K562 treated with DMSO at 1 percent for 12 hours (cell line): ENCODE data around the gene NFE2L1. TPM values are rescaled to one million over a fixed set of nuclear protein-coding genes. Genes with fewer than 3 reads are reported as not detected.

Experiments used
- total RNA-seq: library from RNA; unstranded; fragments of 300-600 nt; gene quantifications from 2 replicates; pipeline ENCODE4 v1.2.3, GENCODE V29; 2022; ENCODE audit not compliant: insufficient read depth

Gene NFE2L1, protein sequence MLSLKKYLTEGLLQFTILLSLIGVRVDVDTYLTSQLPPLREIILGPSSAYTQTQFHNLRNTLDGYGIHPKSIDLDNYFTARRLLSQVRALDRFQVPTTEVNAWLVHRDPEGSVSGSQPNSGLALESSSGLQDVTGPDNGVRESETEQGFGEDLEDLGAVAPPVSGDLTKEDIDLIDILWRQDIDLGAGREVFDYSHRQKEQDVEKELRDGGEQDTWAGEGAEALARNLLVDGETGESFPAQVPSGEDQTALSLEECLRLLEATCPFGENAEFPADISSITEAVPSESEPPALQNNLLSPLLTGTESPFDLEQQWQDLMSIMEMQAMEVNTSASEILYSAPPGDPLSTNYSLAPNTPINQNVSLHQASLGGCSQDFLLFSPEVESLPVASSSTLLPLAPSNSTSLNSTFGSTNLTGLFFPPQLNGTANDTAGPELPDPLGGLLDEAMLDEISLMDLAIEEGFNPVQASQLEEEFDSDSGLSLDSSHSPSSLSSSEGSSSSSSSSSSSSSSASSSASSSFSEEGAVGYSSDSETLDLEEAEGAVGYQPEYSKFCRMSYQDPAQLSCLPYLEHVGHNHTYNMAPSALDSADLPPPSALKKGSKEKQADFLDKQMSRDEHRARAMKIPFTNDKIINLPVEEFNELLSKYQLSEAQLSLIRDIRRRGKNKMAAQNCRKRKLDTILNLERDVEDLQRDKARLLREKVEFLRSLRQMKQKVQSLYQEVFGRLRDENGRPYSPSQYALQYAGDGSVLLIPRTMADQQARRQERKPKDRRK
- total RNA-seq: 56.2 and 170 TPM in 2 replicates

DNA sequence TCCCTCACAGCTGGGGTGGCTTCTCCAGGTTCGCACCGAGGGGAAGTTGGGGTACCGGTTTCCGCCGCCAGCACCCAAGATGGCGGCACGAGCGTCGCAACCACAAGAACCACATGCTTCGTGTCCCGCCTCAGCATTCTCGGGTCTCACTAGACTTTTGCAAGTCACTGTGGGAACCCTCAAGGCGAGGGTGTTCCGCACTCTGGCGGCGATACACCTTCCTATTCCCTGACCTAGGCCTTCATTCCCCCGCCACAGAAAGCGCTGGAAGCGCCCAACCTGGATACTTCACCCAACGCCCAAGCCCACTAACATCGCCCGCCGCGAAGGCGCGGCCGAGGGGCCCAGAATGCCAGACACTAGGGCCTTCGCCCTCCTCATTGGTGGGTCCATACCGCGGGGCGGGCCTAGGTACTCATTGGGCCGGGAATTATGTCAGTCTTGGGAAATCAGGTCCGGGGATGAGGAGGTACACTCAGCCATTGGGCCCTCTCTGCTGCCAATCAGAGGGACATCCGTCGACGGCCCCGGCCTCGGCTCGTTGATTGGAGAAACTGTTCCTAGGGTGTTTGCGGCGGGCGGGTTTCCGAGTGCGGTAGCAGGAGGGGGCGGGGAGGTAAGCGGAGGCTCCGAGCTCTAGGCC, at the start of gene NFE2L1:
Gene NFE2L1 (plus strand): TSS at position 619 of the 643 bp plus-strand sequence. CDS start 2,760 bp downstream, outside the sequence.

DNA sequence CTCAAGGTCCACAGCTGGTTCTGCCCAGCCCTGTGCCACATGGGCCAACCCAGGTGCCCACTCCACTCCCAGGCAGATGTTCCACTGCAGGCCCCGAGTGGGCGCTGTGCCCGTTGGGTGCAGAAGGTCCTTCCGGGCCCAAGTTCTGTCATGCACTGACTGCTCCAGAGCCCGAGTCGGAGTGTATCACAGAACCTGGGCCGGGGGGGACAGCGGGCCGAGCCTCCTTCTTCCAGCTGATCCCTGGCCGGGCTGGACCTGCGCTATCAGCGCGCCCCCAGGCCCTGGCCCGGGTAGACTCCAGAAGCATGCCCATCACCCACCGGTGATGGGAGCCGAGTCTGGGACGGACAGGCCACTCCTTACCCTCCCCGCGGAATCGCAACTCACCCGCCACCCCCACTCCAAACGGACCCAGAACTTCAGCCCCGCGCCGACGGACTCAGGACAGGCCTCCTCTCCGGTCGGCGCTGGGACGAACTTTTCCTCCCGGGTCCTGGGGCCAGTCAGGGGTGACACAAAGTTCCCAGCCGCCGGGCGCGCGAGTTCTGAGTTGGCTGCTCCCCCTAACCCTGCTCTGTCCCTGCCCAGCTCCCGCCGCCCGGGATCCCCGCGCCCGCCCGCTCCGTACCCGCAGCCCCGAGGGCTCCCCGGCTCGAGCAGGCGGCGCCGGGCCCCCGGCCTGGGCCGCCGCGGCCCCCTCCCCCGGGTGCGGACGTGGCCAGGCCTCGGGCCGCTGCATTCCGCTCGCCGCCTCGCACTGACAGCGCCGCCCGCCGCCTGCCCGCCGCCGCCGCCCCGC, 10.9 kb upstream of the NFE2L1 start, which contains the start of gene COPZ2:
Gene COPZ2 (minus strand): TSS at position 762 of the 802 bp plus-strand sequence. CDS start 20 bp downstream, at position 742.

DNA sequence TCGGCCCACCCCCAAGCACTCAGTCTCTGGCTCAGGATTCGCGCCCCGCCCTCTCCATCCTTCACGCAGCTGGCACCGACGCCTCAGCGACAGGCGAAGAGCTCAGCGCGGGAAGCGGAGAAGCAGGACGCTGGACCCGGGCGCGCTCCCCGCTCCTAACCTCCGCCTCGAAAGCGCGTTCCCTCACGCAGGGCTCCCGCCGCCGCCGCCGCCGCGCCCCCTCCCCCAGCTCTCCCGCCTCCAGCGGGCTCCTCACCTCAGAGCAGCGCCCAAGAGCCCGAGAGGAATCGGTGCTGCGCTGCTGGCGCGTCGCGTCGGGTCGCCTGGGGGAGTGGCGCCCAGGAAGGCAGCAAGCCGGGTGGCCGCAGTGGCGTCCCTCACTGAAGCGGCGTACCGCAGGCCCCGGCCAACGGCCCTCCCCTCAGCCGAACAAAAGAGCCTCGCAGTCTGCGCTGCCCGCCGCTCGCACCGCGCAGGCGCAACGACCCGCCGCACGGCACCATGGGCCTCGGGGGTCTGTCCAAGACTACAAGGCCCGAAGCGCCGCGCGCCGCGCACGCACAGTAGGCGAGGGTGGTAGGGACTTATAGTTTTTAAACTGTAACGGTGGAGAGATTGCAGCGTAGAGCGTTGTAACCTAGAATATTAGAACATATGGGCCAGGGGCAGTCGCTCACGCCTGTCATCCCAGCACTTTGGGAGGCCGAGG, 53.0 kb downstream of the NFE2L1 start, which contains the start of gene CBX1:
Gene CBX1 (minus strand): TSS at position 467 of the 709 bp plus-strand sequence. CDS start 24,474 bp downstream, outside the sequence.

DNA sequence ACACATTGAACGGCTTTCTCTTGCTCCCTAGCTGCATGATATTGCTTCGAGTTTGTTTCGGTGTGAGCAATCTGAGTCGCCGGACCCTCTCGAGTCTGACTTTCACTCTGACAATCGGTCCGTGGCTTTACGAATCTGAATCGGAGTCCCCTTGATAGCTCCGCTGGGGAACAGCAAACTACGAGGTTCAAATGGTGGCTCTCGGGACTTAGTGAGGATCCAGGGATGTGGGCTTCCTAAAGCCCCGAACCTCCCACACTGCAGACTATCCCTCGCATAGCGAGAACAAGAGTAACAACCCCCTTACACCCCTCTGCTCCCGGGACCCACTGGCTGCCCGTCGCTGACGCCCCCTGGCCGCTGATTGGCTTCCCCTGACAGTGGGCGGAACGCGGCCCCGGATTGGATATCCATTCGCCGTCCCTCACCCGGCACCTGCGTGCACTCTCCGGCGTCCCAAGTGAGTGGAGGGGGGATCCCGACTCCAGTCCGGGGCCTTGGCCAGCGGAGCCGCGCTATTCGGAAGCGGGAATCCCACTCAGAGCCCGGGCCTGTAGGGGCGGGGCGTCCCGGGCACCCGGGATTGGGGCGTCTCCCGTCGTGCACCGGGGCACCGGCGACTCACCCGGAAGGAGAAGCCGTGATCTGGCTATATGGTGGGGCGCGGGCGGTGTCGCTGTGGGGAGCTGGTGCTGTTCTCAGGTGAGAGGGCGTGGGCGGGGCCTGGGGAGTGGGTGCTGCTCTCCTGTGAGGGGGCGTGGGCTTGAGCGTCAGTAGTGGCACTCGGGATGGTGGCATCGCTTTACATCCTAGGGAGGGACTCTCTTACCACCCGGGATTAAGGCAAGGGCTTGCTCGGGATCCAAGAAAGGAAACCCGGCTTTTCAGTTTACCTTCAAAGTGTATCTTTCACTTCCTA, 59.2 kb downstream of the NFE2L1 start, which contains the start of gene SNX11:
Gene SNX11 (plus strand): TSS at position 630 of the 919 bp plus-strand sequence. CDS start 4,278 bp downstream, outside the sequence.

Other genes starting within 250 kb of the NFE2L1 start
- 6.1 and 14.3 TPM in 2 replicates for gene OSBPL7, start 226.6 kb upstream of the NFE2L1 start, total RNA-seq
- gene MRPL10, start 216.8 kb upstream of the NFE2L1 start, total RNA-seq: 82.5 and 101 TPM in 2 replicates
- gene LRRC46, start 216.7 kb upstream of the NFE2L1 start, total RNA-seq: 1.0 and 2.1 TPM in 2 replicates
- gene SCRN2, start 207.1 kb upstream of the NFE2L1 start, total RNA-seq: 15.7 and 23.3 TPM in 2 replicates
- gene SP6, start 197.2 kb upstream of the NFE2L1 start, total RNA-seq: 7.9 and 12.4 TPM in 2 replicates
- gene SP2, start 152.1 kb upstream of the NFE2L1 start, total RNA-seq: 6.1 and 20.9 TPM in 2 replicates
- 6.7 and 11.2 TPM in 2 replicates for gene PNPO, start 106.8 kb upstream of the NFE2L1 start, total RNA-seq
- not detected in 2 replicates for gene PRR15L, start 90.5 kb upstream of the NFE2L1 start, total RNA-seq
- 109 and 156 TPM in 2 replicates for gene CDK5RAP3, start 77.2 kb upstream of the NFE2L1 start, total RNA-seq
- gene COPZ2, start 10.6 kb upstream of the NFE2L1 start, total RNA-seq: not detected in 2 replicates
- 25.3 and 53.0 TPM in 2 replicates for gene CBX1, start 53.1 kb downstream of the NFE2L1 start, total RNA-seq
- gene SNX11, start 59.4 kb downstream of the NFE2L1 start, total RNA-seq: 17.0 and 33.1 TPM in 2 replicates